HG03108 (cell line): ENCODE measurements around the gene TNFRSF4.

Experiments
- ATAC-seq: cut with Tn5 transposase; IDR thresholded peaks from one replicate; pipeline ENCODE4 v1.9.1; 2021; ENCODE audit warnings: moderate library complexity; ENCODE audit not compliant: unreplicated experiment

TNFRSF4 gene

DNA sequence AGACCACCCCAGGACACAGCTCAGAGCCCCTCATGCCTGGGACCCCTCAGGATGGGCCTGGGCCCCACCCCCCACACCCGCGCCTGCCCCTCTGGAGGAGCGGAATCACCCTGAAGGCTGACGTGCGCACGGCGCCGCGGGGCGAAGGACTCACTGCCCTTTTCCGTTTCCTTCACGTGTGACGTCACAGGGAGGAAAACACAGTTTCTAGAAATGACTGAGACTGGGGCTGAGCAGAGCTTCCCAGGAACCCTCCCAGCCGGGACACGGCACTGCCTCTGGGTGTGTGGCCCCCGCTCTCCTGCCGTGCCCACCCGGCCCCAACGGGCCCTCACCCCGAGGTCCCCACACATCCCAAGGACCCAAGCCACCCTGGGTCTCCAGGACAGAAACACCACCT is 5.4 kb upstream of the TNFRSF4 start:
- ATAC-seq = no peak

GRCh38 chr1:1218524-1219200 is 4.7 kb upstream of the TNFRSF4 start:
- no peak for ATAC-seq

GRCh38 chr1:1217621-1218523 is 3.9 kb upstream of the TNFRSF4 start:
- ATAC-seq = no peak

GRCh38 chr1:1216770-1217620 is 3.0 kb upstream of the TNFRSF4 start:
- ATAC-seq = no peak

DNA sequence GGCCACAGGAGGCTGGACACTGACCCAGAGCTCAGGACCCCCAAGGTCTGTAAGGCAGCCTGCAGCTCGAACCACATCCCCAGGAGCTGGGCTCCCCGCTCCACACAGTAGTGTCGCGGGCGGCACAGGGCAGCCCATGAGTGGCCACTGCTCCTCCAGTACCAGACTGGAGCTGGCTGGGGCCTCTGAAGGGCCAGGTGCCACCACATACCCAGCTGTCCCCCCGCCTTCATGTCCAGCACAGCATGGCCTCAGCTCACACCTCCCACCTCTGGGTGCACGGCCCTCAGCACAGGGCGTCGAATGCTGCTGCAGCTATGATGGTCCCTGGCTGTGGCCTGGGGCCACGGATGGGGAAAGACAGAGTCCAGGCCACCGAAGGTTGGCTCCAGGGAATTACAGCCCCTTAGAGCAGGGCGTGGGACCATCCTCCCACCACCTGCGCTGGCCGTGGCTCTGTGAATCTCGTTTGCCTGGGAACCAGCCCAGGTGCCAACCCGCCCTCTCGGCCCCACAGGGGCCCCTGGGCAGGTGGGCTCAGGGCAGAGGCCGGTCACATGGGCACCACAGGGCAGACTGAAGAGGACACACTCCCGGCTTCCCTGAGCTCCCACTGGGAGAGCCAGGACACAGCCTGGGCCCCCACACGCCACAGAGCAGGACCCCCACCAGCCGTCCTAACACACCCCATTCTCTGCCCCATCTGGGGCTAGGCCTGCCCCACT is 2.1 kb upstream of the TNFRSF4 start:
- no peak for ATAC-seq

GRCh38 chr1:1215080-1215676 is 1.2 kb upstream of the TNFRSF4 start:
- ATAC-seq = no peak

GRCh38 chr1:1212780-1213344 is 1.1 kb downstream of the TNFRSF4 start:
- no peak for ATAC-seq

DNA sequence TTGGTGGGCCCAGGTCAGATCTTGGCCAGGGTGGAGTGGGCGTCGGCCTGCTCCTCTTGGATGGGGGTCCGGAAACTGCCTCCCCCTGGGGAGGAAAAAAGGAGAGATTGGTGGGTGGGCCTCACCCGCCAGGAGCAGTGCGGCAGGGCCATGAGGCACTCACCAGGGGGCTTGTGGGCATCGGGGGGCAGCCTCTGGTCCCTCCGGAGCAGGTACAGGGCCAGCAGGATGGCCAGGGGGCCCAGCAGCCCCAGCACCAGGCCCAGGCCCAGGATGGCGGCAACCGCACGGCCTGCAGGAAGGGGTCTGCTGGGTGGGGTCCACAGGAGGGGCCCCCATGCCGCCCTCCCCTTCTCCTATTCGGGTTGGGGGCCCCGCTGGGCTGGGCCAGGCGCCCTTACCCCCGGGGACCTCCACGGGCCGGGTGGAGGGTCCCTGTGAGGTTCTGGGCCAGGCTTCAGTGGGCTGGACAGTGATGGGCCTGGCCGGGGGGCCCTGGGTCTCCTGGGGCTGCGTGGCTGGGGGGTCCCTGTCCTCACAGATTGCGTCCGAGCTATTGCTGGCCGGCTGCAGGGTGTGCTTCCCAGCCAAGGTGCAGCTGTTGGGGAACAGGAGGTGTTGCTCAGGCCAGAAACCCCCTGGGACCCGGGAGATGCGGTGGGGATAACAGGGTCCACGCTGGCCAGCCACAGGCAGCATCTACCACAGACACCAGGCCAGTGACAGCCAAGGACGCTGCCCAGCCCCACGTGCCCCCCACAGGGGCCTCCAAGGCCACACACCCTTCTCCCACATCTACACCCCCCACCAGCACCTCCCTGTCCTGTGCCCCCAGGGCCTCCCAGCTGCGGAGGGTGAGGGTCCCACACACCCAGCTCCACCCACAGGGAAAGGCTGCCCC is 2.2 kb downstream of the TNFRSF4 start:
- ATAC-seq = no peak

DNA sequence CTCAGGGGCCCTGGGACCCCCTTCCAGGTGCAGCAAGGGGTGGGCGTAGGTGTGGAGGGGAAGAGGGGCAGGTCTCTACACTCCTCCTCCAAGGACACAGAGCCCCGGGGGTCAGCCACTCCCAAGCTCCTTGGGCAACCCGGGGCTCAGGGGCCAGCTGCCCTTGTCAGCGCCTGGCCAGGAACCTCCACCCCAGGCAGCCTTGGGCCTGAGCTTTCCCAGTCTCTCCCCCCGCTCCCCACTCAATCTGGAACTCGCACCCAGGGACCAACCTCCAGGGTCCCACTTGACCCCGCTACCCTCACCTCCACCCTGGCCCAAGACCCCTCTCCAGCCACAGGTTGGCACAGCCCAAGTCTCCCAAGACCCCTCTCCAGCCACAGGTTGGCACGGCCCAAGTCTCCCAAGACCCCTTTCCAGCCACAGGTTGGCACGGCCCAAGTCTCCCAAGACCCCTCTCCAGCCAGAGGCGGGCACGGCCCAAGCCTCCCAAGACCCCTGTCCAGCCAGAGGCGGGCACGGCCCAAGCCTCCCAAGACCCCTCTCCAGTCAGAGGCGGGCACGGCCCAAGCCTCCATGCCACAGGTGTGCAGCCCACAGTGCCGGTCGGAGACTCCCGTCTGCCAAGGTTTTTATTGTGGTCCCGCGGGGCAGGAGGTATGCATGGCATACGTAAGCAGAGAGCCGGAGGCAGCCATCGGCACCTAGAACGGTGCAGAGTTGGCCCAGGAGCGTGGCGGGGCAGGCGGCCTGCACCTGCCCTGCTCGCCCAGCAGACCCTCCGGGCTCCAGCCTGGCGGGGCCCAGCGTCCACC is 3.0 kb downstream of the TNFRSF4 start:
- ATAC-seq = no peak

GRCh38 chr1:1208713-1209433 is 5.1 kb downstream of the TNFRSF4 start:
- no peak for ATAC-seq

GRCh38 chr1:1207571-1207892 is 6.4 kb downstream of the TNFRSF4 start:
- no peak for ATAC-seq

- no peak for ATAC-seq
Observed at GRCh38 chr1:1206966-1207531, 6.9 kb downstream of the TNFRSF4 start.

DNA sequence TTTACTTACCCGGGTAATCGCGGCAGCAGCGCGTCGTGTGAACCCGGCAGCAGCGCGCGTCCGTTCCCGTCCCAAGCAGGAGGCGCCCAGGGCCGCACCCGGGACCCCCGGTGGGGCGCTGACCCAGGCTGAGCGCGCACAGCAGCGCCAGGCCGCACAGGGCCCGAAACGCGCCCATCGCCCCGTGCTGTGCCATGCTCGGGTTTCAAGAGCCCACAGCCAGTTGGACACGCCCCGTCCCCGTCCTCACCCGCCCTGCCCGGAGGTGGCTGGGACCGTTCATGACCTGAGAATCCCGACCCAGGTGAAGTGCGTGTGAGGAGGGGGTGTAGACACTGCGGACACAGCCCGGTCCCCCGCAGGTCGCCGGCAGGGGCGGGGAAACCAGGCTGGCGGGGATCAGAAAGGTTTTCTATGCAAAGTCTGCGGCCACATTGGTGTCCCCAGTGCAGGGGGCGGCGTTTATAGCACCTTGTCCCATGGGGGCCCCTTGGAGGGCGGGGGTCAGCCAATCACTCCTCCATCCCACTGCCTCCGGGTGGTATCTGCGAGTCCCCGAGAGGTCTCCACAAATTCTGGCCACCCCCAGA is 7.5 kb downstream of the TNFRSF4 start, which contains the start of gene TNFRSF18:
Gene TNFRSF18 (minus strand): TSS at position 217 of the 590 bp plus-strand sequence. CDS start 21 bp downstream, at position 196.
- ATAC-seq = no peak

GRCh38 chr1:1205769-1206375 is 8.1 kb downstream of the TNFRSF4 start:
- ATAC-seq = no peak

- no peak for ATAC-seq
Observed at GRCh38 chr1:1204998-1205768, 8.8 kb downstream of the TNFRSF4 start.
